Prostate gland (tissue), 2 donors: ENCODE results near the gene LUC7L2. TPM values are rescaled to one million over a fixed set of nuclear protein-coding genes. Genes with fewer than 3 reads are reported as not detected.

ENCODE experiments used
- DNase-seq: peaks from one replicate; pipeline ENCODE4 v3.0.0-alpha.2; 2019; ENCODE audit warnings: low spot score
- H3K27ac ChIP-seq, 2 donors: fragments of 200-600 bp; sonication (generic); 2 replicates each; pipeline ENCODE4 v1.5.1; 2017 to 2019
- H3K27me3 ChIP-seq: fragments of 200-600 bp; sonication (generic); replicated peaks from 2 replicates; pipeline ENCODE4 v1.5.1; 2019; ENCODE audit not compliant: insufficient read depth
- H3K36me3 ChIP-seq, 2 donors: fragments of 200-600 bp; sonication (generic); 1 replicate in 1 of 2; 2 replicates in 1 of 2; pipeline versions ENCODE4 v1.5.1 to v1.8.1; 2017 to 2019
- H3K4me1 ChIP-seq: fragments of 200-600 bp; sonication (generic); replicated peaks from 2 replicates; pipeline ENCODE4 v1.5.1; 2019
- H3K4me3 ChIP-seq, 2 donors: fragments of 200-600 bp; sonication (generic); 2 replicates each; pipeline ENCODE4 v1.5.1; 2017 to 2019
- H3K9me3 ChIP-seq: fragments of 200-600 bp; sonication (generic); 2 replicates; pipeline ENCODE4 v1.5.1; 2017
- CTCF ChIP-seq, 4 experiments: fragments of 200-600 bp in 2 of 4; fragments of 450-650 bp in 2 of 4; sonication (generic) in 2 of 4; IDR thresholded peaks; 1 replicate in 3 of 4; 2 replicates in 1 of 4; pipeline ENCODE4 v1.5.1; 2016 to 2019; ENCODE audit warnings: antibody characterized with exemption in 4 of 4, mild to moderate bottlenecking in 2 of 4, moderate library complexity in 2 of 4
- POLR2A ChIP-seq: fragments of 450-650 bp; IDR thresholded peaks from one replicate; pipeline ENCODE4 v1.6.1; 2016; ENCODE audit warnings: antibody characterized with exemption, mild to moderate bottlenecking
- POLR2AphosphoS5 ChIP-seq: sonication (generic); formaldehyde crosslinking; IDR thresholded peaks from one replicate; pipeline ENCODE4 v1.6.1; 2017; ENCODE audit warnings: antibody characterized with exemption
- WGBS: methylation state at CpG from one replicate; pipeline ENCODE4 v1.1.5; 2018; 5-methylcytosine and 5-hydroxymethylcytosine counted together
- intact Hi-C: fragments of 100-400 bp; cut with DNase I; formaldehyde crosslinking; loops from one replicate; pipeline ENCODE4 v1.14.2; 2022
- total RNA-seq, 2 donors: library from RNA; depleted of rRNA; stranded (reverse); fragments of >200 nt; gene quantifications; one replicate each; pipeline ENCODE4 v1.1.0, GENCODE V29; 2016

LUC7L2 gene
- total RNA-seq, 2 donors from 2014 or later: 71.2 to 81.7 TPM

DNA sequence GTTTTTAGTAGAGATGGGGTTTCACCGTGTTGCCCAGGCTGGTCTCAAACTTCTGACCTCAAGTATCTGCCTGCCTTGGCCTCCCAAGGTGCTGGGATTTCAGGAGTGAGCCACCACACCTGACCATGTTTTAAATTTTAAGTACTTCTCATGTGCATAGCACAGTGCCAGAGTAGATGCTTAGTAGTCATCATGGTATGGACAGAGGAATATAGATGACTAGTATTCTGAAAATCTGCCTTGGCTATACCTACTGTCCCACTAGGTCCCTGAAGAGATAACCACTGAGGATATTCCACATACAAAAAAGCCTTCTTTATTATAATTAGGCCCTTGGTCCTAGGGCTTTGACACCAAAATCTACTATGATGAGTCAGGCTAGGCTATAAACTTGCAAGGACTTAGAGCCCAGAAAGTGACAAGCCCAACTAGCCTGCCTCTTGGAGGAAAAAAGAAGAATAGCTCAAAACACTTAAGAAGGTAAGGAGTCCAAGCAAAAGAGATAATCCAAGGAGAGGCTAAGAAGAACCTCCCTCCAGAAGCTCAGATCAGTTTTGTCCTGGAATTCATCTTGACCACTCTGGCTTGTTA is 34.0 kb downstream of the LUC7L2 start:
- H3K27ac ChIP-seq: no peak overlapping the region
- TF ChIP-seq POLR2A: no peak
- TF ChIP-seq POLR2AphosphoS5: no peak
- no peak for TF ChIP-seq CTCF (IDR thresholded peaks at IDR 0.05)
- peaks cover 4% of the 10 kb centered on the region for H3K4me1 ChIP-seq
- no peaks in the 10 kb centered on the region for H3K36me3 ChIP-seq
- no peaks in the 10 kb centered on the region for H3K27me3 ChIP-seq
- 100% methylated on average over 1 of the region's 1 CpG for WGBS
- no peaks in the 10 kb centered on the region for H3K9me3 ChIP-seq
- no peak overlapping the region for H3K4me3 ChIP-seq
- no peak for DNase-seq
- intact Hi-C loops: no loop called here

GRCh38 chr7:139394540-139394939 is 34.8 kb downstream of the LUC7L2 start:
- no peak for DNase-seq
- H3K36me3 ChIP-seq: no peaks in the 10 kb centered on the region
- WGBS: 68% methylated on average over 3 of the region's 3 CpGs
- TF ChIP-seq CTCF (IDR thresholded peaks at IDR 0.05): no peak
- TF ChIP-seq POLR2AphosphoS5: no peak
- no peak for TF ChIP-seq POLR2A
- H3K27me3 ChIP-seq: no peaks in the 10 kb centered on the region
- peaks cover 4% of the 10 kb centered on the region for H3K4me1 ChIP-seq
- H3K27ac ChIP-seq: no peak overlapping the region
- intact Hi-C loops: no loop called here
- H3K9me3 ChIP-seq: no peaks in the 10 kb centered on the region
- H3K4me3 ChIP-seq: no peak overlapping the region

GRCh38 chr7:139396323-139396951 is 36.7 kb downstream of the LUC7L2 start:
- intact Hi-C loops: no loop called here
- Histone ChIP-seq H3K4me3 (no peak overlapping the region), H3K27ac (no peak overlapping the region), H3K4me1 (peaks cover 4% of the 10 kb centered on the region), H3K27me3 (no peaks in the 10 kb centered on the region), H3K9me3 (no peaks in the 10 kb centered on the region), H3K36me3 (peaks cover 0 to 3% of the 10 kb centered on the region in 2 donors)
- no peak for DNase-seq
- no peak for TF ChIP-seq POLR2AphosphoS5
- no peak for TF ChIP-seq POLR2A
- no peak for TF ChIP-seq CTCF (IDR thresholded peaks at IDR 0.05)
- WGBS: 65% methylated on average over 3 of the region's 3 CpGs

DNA sequence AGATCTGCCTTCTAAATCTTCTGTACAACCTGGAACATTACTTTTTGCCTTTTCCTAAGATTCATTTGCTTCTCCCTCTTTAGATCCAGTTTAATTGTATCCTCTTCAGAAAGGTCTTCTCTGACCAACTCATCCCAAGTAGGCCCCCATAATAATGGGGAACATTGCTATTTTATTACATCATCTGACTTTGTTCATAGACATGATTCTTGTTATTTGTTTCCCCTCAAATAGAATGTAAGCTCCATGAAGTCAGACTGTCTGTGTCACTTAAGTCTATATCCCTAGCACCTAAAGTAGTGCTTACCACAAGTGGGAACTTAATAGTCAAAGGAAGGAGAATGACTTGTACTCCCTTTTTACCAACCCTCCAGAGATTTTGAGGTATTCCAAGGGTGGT is 37.5 kb downstream of the LUC7L2 start:
- Histone ChIP-seq H3K9me3 (no peaks in the 10 kb centered on the region), H3K27ac (no peak overlapping the region), H3K4me1 (peaks cover 4% of the 10 kb centered on the region), H3K4me3 (no peak overlapping the region), H3K36me3 (peaks cover under 1 to 3% of the 10 kb centered on the region in 2 donors), H3K27me3 (no peaks in the 10 kb centered on the region)
- intact Hi-C loops: no loop called here
- DNase-seq: no peak
- no peak for TF ChIP-seq CTCF (IDR thresholded peaks at IDR 0.05)
- TF ChIP-seq POLR2AphosphoS5: no peak
- no peak for TF ChIP-seq POLR2A

GRCh38 chr7:139403601-139404000 is 43.9 kb downstream of the LUC7L2 start:
- Histone ChIP-seq H3K9me3 (no peaks in the 10 kb centered on the region), H3K36me3 (peaks cover 3 to 13% of the 10 kb centered on the region in 2 donors), H3K4me3 (no peak overlapping the region), H3K4me1 (no peaks in the 10 kb centered on the region), H3K27ac (no peak overlapping the region), H3K27me3 (no peaks in the 10 kb centered on the region)
- intact Hi-C loops: no loop called here
- TF ChIP-seq POLR2A (no peak), CTCF (IDR thresholded peaks at IDR 0.05) (no peak), POLR2AphosphoS5 (no peak)
- WGBS: 89% methylated on average over 2 of the region's 2 CpGs
- DNase-seq: no peak
